Colonic mucosa (tissue), 4 donors: ENCODE data around the gene FERMT3. TPM values are rescaled to one million over a fixed set of nuclear protein-coding genes. Genes with fewer than 3 reads are reported as not detected.
A peak's percentile ranks its signal among the peaks of the same experiment; 100 is the strongest.

Experiments
- DNase-seq: peaks from one replicate; pipeline ENCODE4 v3.0.0-alpha.2; 2020
- H3K27ac ChIP-seq: fragments of 200-600 bp; one replicate; pipeline ENCODE4 v1.8.0; 2021
- H3K27me3 ChIP-seq: fragments of 200-600 bp; one replicate; pipeline ENCODE4 v1.8.0; 2021
- H3K36me3 ChIP-seq: fragments of 200-600 bp; one replicate; pipeline ENCODE4 v1.8.0; 2021
- H3K4me1 ChIP-seq: fragments of 200-600 bp; one replicate; pipeline ENCODE4 v1.8.0; 2021; ENCODE audit warnings: mild to moderate bottlenecking
- H3K4me3 ChIP-seq: fragments of 200-600 bp; one replicate; pipeline ENCODE4 v1.8.0; 2021
- H3K9ac ChIP-seq, 2 donors: one replicate each; pipeline ENCODE4 v1.7.0; 2013; ENCODE audit warnings: control low read depth in 2 of 2, low read depth in 2 of 2, low read length in 2 of 2
- H3K9me3 ChIP-seq: fragments of 200-600 bp; one replicate; pipeline ENCODE4 v1.8.0; 2021
- intact Hi-C: fragments of 100-400 bp; cut with DNase I; formaldehyde crosslinking; loops from one replicate; pipeline ENCODE4 v1.14.1; 2022
- total RNA-seq, 2 donors: library from RNA; stranded (reverse); fragmentation: NEBNext Ultra II Directional in 1 of 2; extraction: Animal tissue kit (Norgen Biotek cat#: 25700) in 1 of 2; gene quantifications; one replicate each; pipeline ENCODE4 v1.2.1, GENCODE V29; 2021
- TF ChIP-seq, protein P1 (sequence below): fragments of 200-600 bp; IDR thresholded peaks from one replicate; pipeline ENCODE4 v1.8.0; 2022; ENCODE audit warnings: antibody characterized with exemption, mild to moderate bottlenecking
- donor health status: healthy.
- donor health status: DM: no; HTN: no; CAD: no.
- donor health status: DM: no; HTN: no; CAD: no.

Gene FERMT3
- total RNA-seq, 2 donors from 2014 or later: 10.9 to 16.6 TPM

DNA sequence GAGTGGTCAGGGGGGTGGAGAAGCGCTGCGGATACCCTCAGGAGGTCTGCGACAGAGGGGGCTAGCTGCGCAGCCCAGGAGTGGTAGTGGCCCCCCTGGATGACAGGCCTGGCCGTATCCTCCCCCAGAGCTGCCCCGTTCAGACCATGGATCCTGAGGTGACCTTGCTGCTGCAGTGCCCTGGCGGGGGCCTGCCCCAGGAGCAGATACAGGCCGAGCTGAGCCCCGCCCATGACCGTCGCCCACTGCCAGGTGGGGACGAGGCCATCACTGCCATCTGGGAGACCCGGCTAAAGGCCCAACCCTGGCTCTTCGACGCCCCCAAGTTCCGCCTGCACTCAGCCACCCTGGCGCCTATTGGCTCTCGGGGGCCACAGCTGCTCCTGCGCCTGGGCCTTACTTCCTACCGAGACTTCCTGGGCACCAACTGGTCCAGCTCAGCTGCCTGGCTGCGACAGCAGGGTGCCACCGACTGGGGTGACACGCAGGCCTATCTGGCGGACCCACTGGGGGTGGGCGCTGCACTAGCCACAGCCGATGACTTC lies 20.1 kb downstream of the FERMT3 start:
- Histone ChIP-seq H3K9me3 (no peaks in the 10 kb centered on the region), H3K4me3 (peak overlapping the region; percentile 60), H3K27ac (peak overlapping the region; percentile 83), H3K36me3 (no peaks in the 10 kb centered on the region), H3K27me3 (no peaks in the 10 kb centered on the region), H3K9ac (peak overlapping the region; percentile 97 to 99), H3K4me1 (peaks cover 21% of the 10 kb centered on the region)
- DNase-seq: peak; percentile 79
- TF ChIP-seq, protein P1, sequence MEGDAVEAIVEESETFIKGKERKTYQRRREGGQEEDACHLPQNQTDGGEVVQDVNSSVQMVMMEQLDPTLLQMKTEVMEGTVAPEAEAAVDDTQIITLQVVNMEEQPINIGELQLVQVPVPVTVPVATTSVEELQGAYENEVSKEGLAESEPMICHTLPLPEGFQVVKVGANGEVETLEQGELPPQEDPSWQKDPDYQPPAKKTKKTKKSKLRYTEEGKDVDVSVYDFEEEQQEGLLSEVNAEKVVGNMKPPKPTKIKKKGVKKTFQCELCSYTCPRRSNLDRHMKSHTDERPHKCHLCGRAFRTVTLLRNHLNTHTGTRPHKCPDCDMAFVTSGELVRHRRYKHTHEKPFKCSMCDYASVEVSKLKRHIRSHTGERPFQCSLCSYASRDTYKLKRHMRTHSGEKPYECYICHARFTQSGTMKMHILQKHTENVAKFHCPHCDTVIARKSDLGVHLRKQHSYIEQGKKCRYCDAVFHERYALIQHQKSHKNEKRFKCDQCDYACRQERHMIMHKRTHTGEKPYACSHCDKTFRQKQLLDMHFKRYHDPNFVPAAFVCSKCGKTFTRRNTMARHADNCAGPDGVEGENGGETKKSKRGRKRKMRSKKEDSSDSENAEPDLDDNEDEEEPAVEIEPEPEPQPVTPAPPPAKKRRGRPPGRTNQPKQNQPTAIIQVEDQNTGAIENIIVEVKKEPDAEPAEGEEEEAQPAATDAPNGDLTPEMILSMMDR: no peak
- intact Hi-C loops: no loop called here

DNA sequence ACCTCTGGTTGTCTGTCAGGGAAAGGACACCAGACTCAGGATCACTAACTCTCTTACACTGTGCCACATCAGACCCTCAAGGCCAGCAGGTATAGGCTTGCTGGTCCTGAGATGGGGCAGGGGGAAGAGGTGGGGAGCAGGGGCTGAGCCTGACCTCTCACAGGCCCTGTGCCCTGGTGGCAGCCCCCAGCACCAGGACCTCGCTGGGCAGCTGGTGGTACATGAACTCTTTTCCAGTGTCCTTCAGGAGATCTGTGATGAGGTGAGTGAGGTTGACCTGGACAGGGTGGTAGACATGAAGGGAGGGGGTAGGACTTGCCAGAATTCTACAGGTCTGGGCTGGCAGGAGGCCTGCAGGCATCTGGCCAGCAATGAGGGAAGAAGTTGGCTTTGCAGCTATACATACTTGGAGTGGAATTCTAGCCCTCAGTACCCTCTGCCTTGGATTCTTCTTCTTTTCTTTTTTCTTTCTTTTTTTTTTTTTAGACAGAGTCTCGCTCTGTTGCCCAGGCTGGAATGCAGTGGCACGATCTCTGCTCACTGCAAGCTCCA lies 21.0 kb downstream of the FERMT3 start:
- H3K27ac ChIP-seq: peak overlapping the region; percentile 83
- no peaks in the 10 kb centered on the region for H3K36me3 ChIP-seq
- peak; percentile 20 for DNase-seq
- no peaks in the 10 kb centered on the region for H3K9me3 ChIP-seq
- peak overlapping the region; percentile 97 to 99 for H3K9ac ChIP-seq
- H3K27me3 ChIP-seq: no peaks in the 10 kb centered on the region
- intact Hi-C loops: no loop called here
- H3K4me3 ChIP-seq: peak overlapping the region; percentile 60
- TF ChIP-seq, protein P1: no peak
- H3K4me1 ChIP-seq: peaks cover 21% of the 10 kb centered on the region

DNA sequence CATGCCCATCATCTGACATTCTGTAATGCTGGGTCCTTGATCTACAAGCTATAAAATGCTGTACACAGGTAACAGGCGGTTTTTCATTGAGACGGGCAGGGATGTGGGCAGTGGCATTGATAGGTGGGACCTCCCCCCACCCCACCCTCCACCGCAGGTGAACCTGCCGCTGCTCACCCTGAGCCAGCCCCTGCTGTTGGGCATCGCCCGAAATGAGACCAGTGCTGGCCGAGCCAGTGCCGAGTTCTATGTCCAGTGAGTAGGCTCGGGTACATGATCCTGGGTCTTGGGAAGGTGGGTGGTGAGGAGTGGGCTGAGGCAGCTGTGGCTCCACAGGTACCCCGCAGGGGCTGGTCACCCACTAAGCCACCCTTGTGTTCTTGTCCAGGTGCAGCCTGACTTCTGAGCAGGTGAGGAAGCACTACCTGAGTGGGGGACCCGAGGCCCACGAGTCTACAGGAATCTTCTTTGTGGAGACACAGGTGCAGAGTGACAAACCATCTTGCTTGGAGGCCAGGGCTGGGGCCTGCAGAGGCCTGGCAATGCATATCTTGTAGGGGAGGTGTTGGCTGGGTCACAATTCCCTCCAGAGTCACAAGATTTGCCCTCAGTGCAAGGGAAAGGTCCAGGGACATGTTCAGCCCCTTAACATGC lies 22.7 kb downstream of the FERMT3 start:
- no peaks in the 10 kb centered on the region for H3K36me3 ChIP-seq
- intact Hi-C loops: no loop called here
- TF ChIP-seq, protein P1: no peak
- H3K4me3 ChIP-seq: no peak overlapping the region
- peak; percentile 24 for DNase-seq
- peak overlapping the region; percentile 19 for H3K27ac ChIP-seq
- no peaks in the 10 kb centered on the region for H3K9me3 ChIP-seq
- H3K27me3 ChIP-seq: no peaks in the 10 kb centered on the region
- peak overlapping the region; percentile 66 to 89 for H3K9ac ChIP-seq
- H3K4me1 ChIP-seq: peaks cover 21% of the 10 kb centered on the region

DNA sequence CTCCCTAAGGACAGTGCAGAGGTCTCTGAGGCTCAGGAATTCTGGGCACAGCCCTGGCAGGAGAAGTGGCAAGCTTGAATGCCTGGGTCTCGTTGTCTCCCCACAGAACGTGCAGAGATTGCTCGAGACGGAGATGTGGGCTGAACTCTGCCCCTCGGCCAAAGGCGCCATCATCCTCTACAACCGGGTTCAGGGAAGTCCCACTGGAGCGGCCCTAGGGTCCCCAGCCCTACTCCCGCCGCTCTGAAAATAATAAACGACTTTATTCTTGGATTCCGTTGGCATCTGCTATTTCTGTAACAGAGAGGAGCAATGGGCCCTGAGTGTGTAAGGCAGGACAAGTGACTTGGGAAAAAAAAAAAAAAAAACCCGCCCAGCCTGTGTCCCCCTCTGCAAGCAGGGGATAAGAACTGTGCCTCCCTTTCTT lies 23.2 kb downstream of the FERMT3 start:
- peak overlapping the region; percentile 70 for H3K4me3 ChIP-seq
- no peaks in the 10 kb centered on the region for H3K27me3 ChIP-seq
- TF ChIP-seq, protein P1: no peak
- H3K27ac ChIP-seq: peak overlapping the region; percentile 85
- H3K4me1 ChIP-seq: peaks cover 21% of the 10 kb centered on the region
- peak; percentile 32 for DNase-seq
- intact Hi-C loops: no loop called here
- no peaks in the 10 kb centered on the region for H3K9me3 ChIP-seq
- H3K36me3 ChIP-seq: no peaks in the 10 kb centered on the region
- peak overlapping the region; percentile 66 to 89 for H3K9ac ChIP-seq

DNA sequence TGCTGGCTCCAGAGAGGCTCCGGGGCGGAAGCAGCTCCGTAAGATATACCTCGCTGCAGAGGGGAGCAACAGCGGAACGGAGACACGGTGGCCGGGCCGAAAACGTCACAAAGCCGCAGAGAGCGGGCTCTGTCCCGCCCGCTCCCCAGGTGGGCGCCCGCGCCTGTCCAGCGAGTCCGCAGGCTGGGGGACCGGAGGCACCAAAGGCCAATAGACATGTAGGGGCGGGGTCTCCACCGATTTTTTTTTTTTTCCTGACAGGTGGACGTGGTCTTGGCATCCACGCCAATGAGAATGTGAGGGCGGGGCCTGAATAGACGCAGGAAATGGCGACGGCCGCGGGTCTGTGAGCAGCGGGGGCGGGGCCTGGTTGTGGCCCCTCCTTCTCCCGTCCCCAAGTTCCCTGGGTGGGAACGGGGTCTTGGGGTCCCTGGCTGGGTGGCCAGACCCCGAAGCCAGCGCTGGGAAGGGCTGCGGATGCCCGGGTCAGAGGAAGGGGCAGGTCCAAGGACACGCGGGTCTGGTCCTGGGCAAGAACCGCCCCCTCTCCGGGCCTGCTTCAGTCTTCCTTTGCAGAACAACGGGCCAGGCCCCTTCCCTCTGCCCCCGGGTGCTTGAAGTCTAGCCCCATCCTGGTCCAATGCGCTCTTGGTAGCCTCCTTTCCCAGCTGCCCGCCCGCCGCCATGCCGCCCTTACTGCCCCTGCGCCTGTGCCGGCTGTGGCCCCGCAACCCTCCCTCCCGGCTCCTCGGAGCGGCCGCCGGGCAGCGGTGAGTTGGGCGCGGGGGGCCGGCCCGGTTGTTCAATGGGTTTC lies 23.9 kb downstream of the FERMT3 start, which contains the start of gene DNAJC4:
DNAJC4 (plus strand) TSS at position 378 of the 814 bp plus-strand sequence; CDS start at position 685, 307 bp downstream.
- H3K9ac ChIP-seq: peak within 1 kb of the TSS; percentile 89
- H3K36me3 ChIP-seq: no peaks in the 10 kb centered on the region
- H3K4me3 ChIP-seq: peak within 1 kb of the TSS; percentile 70
- TF ChIP-seq, protein P1: no peak
- H3K4me1 ChIP-seq: peaks cover 16% of the 10 kb centered on the region
- intact Hi-C loops: no loop called here
- no peaks in the 10 kb centered on the region for H3K27me3 ChIP-seq
- no peaks in the 10 kb centered on the region for H3K9me3 ChIP-seq
- peak within 1 kb of the TSS; percentile 85 for H3K27ac ChIP-seq
- DNase-seq: peak; percentile 96
